HepG2 (cell line): ENCODE measurements around the gene BUB1B.

Experiments
- EP300 ChIP-seq, 3 experiments: sonication (generic) in 1 of 3; formaldehyde crosslinking in 1 of 3; IDR thresholded peaks; 2 replicates each; pipeline versions ENCODE4 v1.5.1 to v1.6.1; 2011 to 2020; ENCODE audit warnings: low read depth in 2 of 3, low read length in 2 of 3, borderline replicate concordance in 1 of 3, improper control_type of control experiment in 1 of 3, mild to moderate bottlenecking in 1 of 3, missing genetic modification reagents in 1 of 3, moderate library complexity in 1 of 3
- NFE2 ChIP-seq: sonication (generic); formaldehyde crosslinking; IDR thresholded peaks from 2 replicates; pipeline ENCODE4 v1.4.0; 2020; ENCODE audit warnings: missing genetic modification reagents
- POLR2AphosphoS5 ChIP-seq: IDR thresholded peaks from 2 replicates; pipeline ENCODE4 v1.6.1; 2012; ENCODE audit warnings: low read depth, low read length
- SKIL ChIP-seq: sonication (generic); formaldehyde crosslinking; IDR thresholded peaks from 2 replicates; pipeline ENCODE4 v1.8.0; 2022; ENCODE audit warnings: missing genetic modification reagents, mild to moderate bottlenecking, moderate library complexity, borderline replicate concordance
- SP2 ChIP-seq: sonication (generic); formaldehyde crosslinking; IDR thresholded peaks from 2 replicates; pipeline ENCODE4 v1.5.1; 2020; ENCODE audit warnings: mild to moderate bottlenecking, missing genetic modification reagents
- ZBTB21 ChIP-seq: sonication (generic); formaldehyde crosslinking; IDR thresholded peaks from 2 replicates; pipeline ENCODE4 v1.4.0; 2020; ENCODE audit warnings: missing genetic modification reagents
- ZNF317 ChIP-seq: sonication (generic); formaldehyde crosslinking; IDR thresholded peaks from 2 replicates; pipeline ENCODE4 v1.5.0; 2020; ENCODE audit warnings: mild to moderate bottlenecking, missing genetic modification reagents
- ZNF512B ChIP-seq: sonication (generic); formaldehyde crosslinking; IDR thresholded peaks from 2 replicates; pipeline ENCODE4 v1.5.1; 2020; ENCODE audit warnings: missing genetic modification reagents, mild to moderate bottlenecking, borderline replicate concordance
- ZNF652 ChIP-seq: IDR thresholded peaks from 2 replicates; pipeline ENCODE4 v1.6.1; 2016; ENCODE audit warnings: low read depth, borderline replicate concordance
- ZNF747 ChIP-seq: sonication (generic); formaldehyde crosslinking; IDR thresholded peaks from 2 replicates; pipeline ENCODE4 v1.8.1; 2023; ENCODE audit warnings: missing genetic modification reagents, mild to moderate bottlenecking, borderline replicate concordance
- TF ChIP-seq, protein P1 (sequence below): sonication (generic); formaldehyde crosslinking; IDR thresholded peaks from 2 replicates; pipeline ENCODE4 v1.5.0; 2020; ENCODE audit warnings: mild to moderate bottlenecking, missing genetic modification reagents, moderate library complexity
- TF ChIP-seq, protein P2 (sequence below): IDR thresholded peaks from 2 replicates; pipeline ENCODE4 v1.6.1; 2012; ENCODE audit warnings: inconsistent platforms
- TF ChIP-seq, protein P3 (sequence below): sonication (generic); formaldehyde crosslinking; IDR thresholded peaks from 2 replicates; pipeline ENCODE4 v1.5.1; 2020; ENCODE audit warnings: mild to moderate bottlenecking, missing genetic modification reagents

DNA sequence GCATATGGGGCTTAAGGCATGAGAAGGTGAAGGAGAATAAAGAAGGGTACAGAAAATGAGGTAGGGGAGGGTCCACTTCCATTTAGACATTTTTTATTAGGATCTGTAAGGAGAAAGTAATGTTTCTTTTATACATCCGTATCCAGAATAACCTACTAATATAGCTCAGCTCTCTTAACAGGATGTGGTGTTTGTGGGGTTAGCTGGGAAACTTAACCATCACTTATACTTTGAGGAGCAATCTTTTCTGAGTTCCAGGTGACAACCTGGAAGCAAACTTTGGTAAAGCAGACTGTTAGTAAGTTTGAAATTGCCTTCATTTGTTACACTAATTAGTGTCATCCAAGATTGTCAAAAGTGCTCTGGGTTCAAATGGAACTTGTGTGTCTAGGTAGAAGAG lies 36.6 kb downstream of the BUB1B start:
- TF ChIP-seq ZNF652 (CRISPR knock-in tag) (no peak), ZNF747 (CRISPR knock-in tag) (no peak), POLR2AphosphoS5 (no peak), ZBTB21 (CRISPR knock-in tag) (no peak), SP2 (no peak), ZNF317 (CRISPR knock-in tag) (no peak), NFE2 (no peak), SKIL (CRISPR knock-in tag) (no peak), EP300 (IDR thresholded peaks at IDR 0.05; ENCODE audit: low read depth in 2 of 2, low read length in 2 of 2) (no peak), EP300 (CRISPR knock-in tag; IDR thresholded peaks at IDR 0.05; ENCODE audit: borderline replicate concordance) (no peak), ZNF512B (CRISPR knock-in tag) (no peak)
- TF ChIP-seq, protein P1, sequence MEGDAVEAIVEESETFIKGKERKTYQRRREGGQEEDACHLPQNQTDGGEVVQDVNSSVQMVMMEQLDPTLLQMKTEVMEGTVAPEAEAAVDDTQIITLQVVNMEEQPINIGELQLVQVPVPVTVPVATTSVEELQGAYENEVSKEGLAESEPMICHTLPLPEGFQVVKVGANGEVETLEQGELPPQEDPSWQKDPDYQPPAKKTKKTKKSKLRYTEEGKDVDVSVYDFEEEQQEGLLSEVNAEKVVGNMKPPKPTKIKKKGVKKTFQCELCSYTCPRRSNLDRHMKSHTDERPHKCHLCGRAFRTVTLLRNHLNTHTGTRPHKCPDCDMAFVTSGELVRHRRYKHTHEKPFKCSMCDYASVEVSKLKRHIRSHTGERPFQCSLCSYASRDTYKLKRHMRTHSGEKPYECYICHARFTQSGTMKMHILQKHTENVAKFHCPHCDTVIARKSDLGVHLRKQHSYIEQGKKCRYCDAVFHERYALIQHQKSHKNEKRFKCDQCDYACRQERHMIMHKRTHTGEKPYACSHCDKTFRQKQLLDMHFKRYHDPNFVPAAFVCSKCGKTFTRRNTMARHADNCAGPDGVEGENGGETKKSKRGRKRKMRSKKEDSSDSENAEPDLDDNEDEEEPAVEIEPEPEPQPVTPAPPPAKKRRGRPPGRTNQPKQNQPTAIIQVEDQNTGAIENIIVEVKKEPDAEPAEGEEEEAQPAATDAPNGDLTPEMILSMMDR (CRISPR knock-in tag) = no peak
- TF ChIP-seq, protein P2, sequence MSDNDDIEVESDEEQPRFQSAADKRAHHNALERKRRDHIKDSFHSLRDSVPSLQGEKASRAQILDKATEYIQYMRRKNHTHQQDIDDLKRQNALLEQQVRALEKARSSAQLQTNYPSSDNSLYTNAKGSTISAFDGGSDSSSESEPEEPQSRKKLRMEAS = no peak
- TF ChIP-seq, protein P3, sequence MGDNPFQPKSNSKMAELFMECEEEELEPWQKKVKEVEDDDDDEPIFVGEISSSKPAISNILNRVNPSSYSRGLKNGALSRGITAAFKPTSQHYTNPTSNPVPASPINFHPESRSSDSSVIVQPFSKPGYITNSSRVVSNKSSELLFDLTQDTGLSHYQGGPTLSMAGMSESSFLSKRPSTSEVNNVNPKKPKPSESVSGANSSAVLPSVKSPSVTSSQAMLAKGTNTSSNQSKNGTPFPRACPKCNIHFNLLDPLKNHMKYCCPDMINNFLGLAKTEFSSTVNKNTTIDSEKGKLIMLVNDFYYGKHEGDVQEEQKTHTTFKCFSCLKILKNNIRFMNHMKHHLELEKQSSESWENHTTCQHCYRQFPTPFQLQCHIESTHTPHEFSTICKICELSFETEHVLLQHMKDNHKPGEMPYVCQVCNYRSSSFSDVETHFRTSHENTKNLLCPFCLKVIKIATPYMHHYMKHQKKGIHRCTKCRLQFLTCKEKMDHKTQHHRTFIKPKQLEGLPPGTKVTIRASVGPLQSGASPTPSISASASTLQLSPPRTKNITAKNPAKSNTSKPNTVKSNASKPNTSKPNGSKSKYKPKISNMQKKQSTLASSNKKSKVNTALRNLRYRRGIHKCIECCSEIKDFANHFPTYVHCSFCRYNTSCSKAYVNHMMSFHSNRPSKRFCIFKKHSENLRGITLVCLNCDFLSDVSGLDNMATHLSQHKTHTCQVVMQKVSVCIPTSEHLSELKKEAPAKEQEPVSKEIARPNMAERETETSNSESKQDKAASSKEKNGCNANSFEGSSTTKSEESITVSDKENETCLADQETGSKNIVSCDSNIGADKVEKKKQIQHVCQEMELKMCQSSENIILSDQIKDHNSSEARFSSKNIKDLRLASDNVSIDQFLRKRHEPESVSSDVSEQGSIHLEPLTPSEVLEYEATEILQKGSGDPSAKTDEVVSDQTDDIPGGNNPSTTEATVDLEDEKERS (CRISPR knock-in tag) = no peak
